Keratinocyte (primary cell): ENCODE measurements around the gene TBKBP1. TPM values are rescaled to one million over a fixed set of nuclear protein-coding genes. Genes with fewer than 3 reads are reported as not detected.

Experiments used
- DNase-seq: peaks from one replicate; pipeline ENCODE4 v3.0.0-alpha.2; 2011; ENCODE audit warnings: low read depth, missing footprints, low spot score
- FAIRE-seq: peaks from 2 replicates; lab custom pipeline; 2011; peaks lifted over from hg19 to GRCh38; lab: Jason Lieb, UNC
- H2AFZ ChIP-seq: 2 replicates; pipeline ENCODE4 v1.6.0; 2012; ENCODE audit warnings: low read length, control low read depth, inconsistent platforms; ENCODE audit not compliant: control insufficient read depth
- H3K27ac ChIP-seq: 2 replicates; pipeline ENCODE4 v1.5.1; 2011; ENCODE audit warnings: low read length; ENCODE audit not compliant: control insufficient read depth, insufficient read depth
- H3K27me3 ChIP-seq: 3 replicates; pipeline ENCODE4 v1.6.0; 2011; ENCODE audit warnings: low read length; ENCODE audit not compliant: control insufficient read depth, insufficient read depth; ENCODE audit errors: extremely low read depth
- H3K36me3 ChIP-seq, 2 experiments: 2 replicates in 1 of 2; 3 replicates in 1 of 2; pipeline ENCODE4 v1.5.1; 2011; ENCODE audit warnings: low read length in 2 of 2, mild to moderate bottlenecking in 1 of 2; ENCODE audit not compliant: control insufficient read depth in 2 of 2, insufficient read depth in 2 of 2; ENCODE audit errors: extremely low read depth in 1 of 2
- H3K4me1 ChIP-seq: 3 replicates; pipeline ENCODE4 v1.5.1; 2011; ENCODE audit warnings: low read length; ENCODE audit not compliant: control insufficient read depth, insufficient read depth; ENCODE audit errors: extremely low read depth
- H3K4me2 ChIP-seq: 3 replicates; pipeline ENCODE4 v1.6.0; 2011; ENCODE audit warnings: low read depth, low read length; ENCODE audit not compliant: control insufficient read depth, insufficient read depth; ENCODE audit errors: extremely low read depth
- H3K4me3 ChIP-seq, 3 experiments: fragments of 200-600 bp in 1 of 3; sonication (generic) in 1 of 3; 2 replicates in 2 of 3; 3 replicates in 1 of 3; pipeline ENCODE4 v1.5.1; 2011 to 2016; ENCODE audit warnings: low read length in 3 of 3, mild to moderate bottlenecking in 3 of 3, control low read depth in 2 of 3, inconsistent platforms in 1 of 3, low read depth in 1 of 3, mixed read lengths in 1 of 3, mixed run types in 1 of 3, moderate library complexity in 1 of 3; ENCODE audit not compliant: control insufficient read depth in 2 of 3, insufficient read depth in 2 of 3; ENCODE audit errors: extremely low read depth in 1 of 3
- H3K79me2 ChIP-seq: 2 replicates; pipeline ENCODE4 v1.6.0; 2012; ENCODE audit warnings: low read length; ENCODE audit not compliant: control insufficient read depth, insufficient read depth
- H3K9ac ChIP-seq: 3 replicates; pipeline ENCODE4 v1.6.0; 2011; ENCODE audit warnings: low read length; ENCODE audit not compliant: control insufficient read depth, insufficient read depth; ENCODE audit errors: extremely low read depth
- H3K9me1 ChIP-seq: 3 replicates; pipeline ENCODE4 v1.6.0; 2011; ENCODE audit warnings: low read length; ENCODE audit not compliant: control insufficient read depth, insufficient read depth; ENCODE audit errors: extremely low read depth
- H3K9me3 ChIP-seq: 2 replicates; pipeline ENCODE4 v1.5.1; 2012; ENCODE audit warnings: low read depth, low read length; ENCODE audit not compliant: control insufficient read depth
- H4K20me1 ChIP-seq: 3 replicates; pipeline ENCODE4 v1.6.0; 2011; ENCODE audit warnings: low read length; ENCODE audit not compliant: control insufficient read depth, insufficient read depth; ENCODE audit errors: extremely low read depth
- CTCF ChIP-seq, 3 experiments: IDR thresholded peaks in 1 of 3; conservative IDR thresholded peaks in 1 of 3; optimal IDR thresholded peaks in 1 of 3; 2 replicates in 2 of 3; 3 replicates in 1 of 3; pipeline versions ENCODE3 to v1.5.1; 2011; ENCODE audit warnings: low read length in 3 of 3, mild to moderate bottlenecking in 3 of 3, moderate library complexity in 2 of 3, control low read depth in 1 of 3, inconsistent platforms in 1 of 3; ENCODE audit not compliant: insufficient read depth in 2 of 3; ENCODE audit errors: extremely low read depth in 1 of 3
- EZH2 ChIP-seq: IDR thresholded peaks from one replicate; pipeline ENCODE4 v1.6.1; 2012; ENCODE audit warnings: inconsistent platforms, mild to moderate bottlenecking, low read length, moderate library complexity
- dilution Hi-C: fragments of 300-500 bp; cut with MboI; formaldehyde crosslinking; loops from one replicate; pipeline ENCODE4 v1.7.0; 2020; ENCODE audit warnings: low sequenced_read_pairs; ENCODE audit not compliant: extremely low pct_ligation_motif_present
- polyA plus RNA-seq, 5 experiments: library from polyadenylated mRNA; depleted of rRNA in 3 of 5; stranded (reverse) in 3 of 5; stranded (forward) in 1 of 5; unstranded in 1 of 5; fragments of >200 nt; gene quantifications; 1 replicate in 1 of 5; 2 replicates in 3 of 5; 3 replicates in 1 of 5; pipeline versions ENCODE4 v1.2.1 to v1.2.3, GENCODE V29; 2011 to 2012; ENCODE audit warnings: missing spikeins in 2 of 5, low read depth in 1 of 5, low replicate concordance in 1 of 5

Gene TBKBP1
- polyA plus RNA-seq, 1 donor (not counting 4 experiments of a cell fraction or from before 2014, with no cell fraction given): 4.3 TPM

- H3K36me3 ChIP-seq: no peaks in the 10 kb centered on the region
- H3K27ac ChIP-seq: no peak overlapping the region
- dilution Hi-C loops: no loop called here
- TF ChIP-seq CTCF (optimal IDR thresholded peaks at IDR 0.05 in 1 of 3, IDR thresholded peaks at IDR 0.05 in 1 of 3, conservative IDR thresholded peaks at IDR 0.05 in 1 of 3; ENCODE audit: extremely low read depth in 1 of 3, insufficient read depth in 2 of 3, low read length in 3 of 3) (no peak), EZH2 (no peak)
- H3K9me3 ChIP-seq: no peaks in the 10 kb centered on the region
- H3K9me1 ChIP-seq: no peaks in the 10 kb centered on the region
- no peaks in the 10 kb centered on the region for H3K79me2 ChIP-seq
- DNase-seq: no peak
- no peak overlapping the region for H3K4me2 ChIP-seq
- H3K27me3 ChIP-seq: peaks cover 60% of the 10 kb centered on the region
- no peaks in the 10 kb centered on the region for H3K4me1 ChIP-seq
- no peak for FAIRE-seq
- no peak overlapping the region for H3K4me3 ChIP-seq
- no peak overlapping the region for H2AFZ ChIP-seq
- H3K9ac ChIP-seq: no peak overlapping the region
- H4K20me1 ChIP-seq: no peaks in the 10 kb centered on the region
These were observed 41.1 kb downstream of the TBKBP1 start for GRCh38 chr17:47735139-47735464.

DNA sequence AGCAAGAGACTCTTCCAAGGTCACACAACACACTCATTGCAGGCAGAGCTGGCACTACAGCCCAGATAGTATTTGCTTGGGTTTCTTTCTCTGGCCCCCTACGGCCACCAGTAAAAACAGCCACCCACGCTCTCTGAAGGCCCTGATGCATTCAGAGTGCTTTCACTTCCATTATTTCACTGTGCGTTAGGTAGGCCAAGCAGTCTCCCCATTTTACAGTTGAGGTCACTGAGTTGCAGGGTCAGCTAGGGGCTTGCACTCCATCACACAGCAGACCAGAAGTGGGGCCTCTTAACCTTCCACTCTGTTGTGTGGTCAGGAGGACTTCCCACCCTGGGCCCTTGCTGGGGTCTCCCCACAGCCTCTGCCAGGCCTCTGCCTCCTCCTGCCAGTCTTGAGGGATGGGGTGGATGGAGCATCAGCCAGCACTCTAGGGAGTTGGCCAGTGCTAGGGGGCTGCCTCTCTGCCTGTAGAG lies 41.6 kb downstream of the TBKBP1 start:
- Histone ChIP-seq H3K9me3 (no peaks in the 10 kb centered on the region), H3K9me1 (no peaks in the 10 kb centered on the region), H3K4me1 (no peaks in the 10 kb centered on the region), H3K4me3 (no peak overlapping the region), H3K9ac (no peak overlapping the region), H3K27me3 (peaks cover 59% of the 10 kb centered on the region), H3K79me2 (no peaks in the 10 kb centered on the region), H3K36me3 (no peaks in the 10 kb centered on the region), H3K4me2 (no peak overlapping the region), H2AFZ (no peak overlapping the region), H3K27ac (no peak overlapping the region), H4K20me1 (no peaks in the 10 kb centered on the region)
- dilution Hi-C loops: no loop called here
- DNase-seq: no peak
- no peak for TF ChIP-seq EZH2
- no peak for TF ChIP-seq CTCF (optimal IDR thresholded peaks at IDR 0.05 in 1 of 3, IDR thresholded peaks at IDR 0.05 in 1 of 3, conservative IDR thresholded peaks at IDR 0.05 in 1 of 3; ENCODE audit: extremely low read depth in 1 of 3, insufficient read depth in 2 of 3, low read length in 3 of 3)
- FAIRE-seq: no peak
